ENCODE results near the gene GSE1. TPM values are rescaled to one million over a fixed set of nuclear protein-coding genes. Genes with fewer than 3 reads are reported as not detected.

Gene GSE1
- total and polyA plus RNA-seq, 9 of the 15 experiments (the other 6 are each of a cell fraction or from before 2014, with no cell fraction given): 12.2 to 244 (median 57.9) TPM

DNA sequence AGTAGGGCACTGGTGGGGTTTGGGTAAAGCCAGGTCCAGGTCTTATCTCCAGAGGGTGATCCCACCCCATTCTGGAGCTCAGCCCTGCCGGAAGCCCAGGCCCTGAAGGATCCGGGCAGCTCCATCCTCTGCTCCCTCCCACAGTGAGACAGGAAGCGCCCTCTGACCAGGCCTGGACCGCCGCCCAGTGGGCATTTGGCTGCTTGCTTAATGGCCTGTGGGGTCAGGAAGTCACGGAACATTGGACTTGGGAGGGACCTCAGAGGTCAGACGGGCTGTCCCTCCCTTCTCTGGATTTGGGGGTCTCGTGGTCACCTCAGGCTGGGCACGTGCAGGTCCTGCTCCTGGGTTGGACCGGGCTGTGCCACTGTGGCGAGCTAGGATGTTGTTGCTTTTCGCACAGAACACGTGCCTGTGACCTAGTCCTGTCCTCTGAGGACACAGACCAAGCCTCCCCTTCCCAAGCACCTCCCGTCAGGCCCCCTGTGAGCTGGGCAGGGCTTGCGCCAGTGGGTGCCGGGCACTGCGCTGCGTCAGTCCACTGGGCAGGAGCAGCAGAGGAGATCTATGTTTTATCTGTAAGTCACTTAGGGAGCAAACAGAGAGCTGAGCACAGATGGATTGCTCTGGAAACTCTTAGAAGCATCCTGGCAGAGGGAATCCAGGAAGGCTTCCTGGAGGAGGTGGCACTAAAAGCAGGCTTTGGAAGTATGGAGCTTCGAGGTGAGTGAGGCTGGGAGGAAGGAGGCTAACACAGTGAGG, 49.4 kb upstream of the GSE1 start (continued):
- TF ChIP-seq, protein P1, sequence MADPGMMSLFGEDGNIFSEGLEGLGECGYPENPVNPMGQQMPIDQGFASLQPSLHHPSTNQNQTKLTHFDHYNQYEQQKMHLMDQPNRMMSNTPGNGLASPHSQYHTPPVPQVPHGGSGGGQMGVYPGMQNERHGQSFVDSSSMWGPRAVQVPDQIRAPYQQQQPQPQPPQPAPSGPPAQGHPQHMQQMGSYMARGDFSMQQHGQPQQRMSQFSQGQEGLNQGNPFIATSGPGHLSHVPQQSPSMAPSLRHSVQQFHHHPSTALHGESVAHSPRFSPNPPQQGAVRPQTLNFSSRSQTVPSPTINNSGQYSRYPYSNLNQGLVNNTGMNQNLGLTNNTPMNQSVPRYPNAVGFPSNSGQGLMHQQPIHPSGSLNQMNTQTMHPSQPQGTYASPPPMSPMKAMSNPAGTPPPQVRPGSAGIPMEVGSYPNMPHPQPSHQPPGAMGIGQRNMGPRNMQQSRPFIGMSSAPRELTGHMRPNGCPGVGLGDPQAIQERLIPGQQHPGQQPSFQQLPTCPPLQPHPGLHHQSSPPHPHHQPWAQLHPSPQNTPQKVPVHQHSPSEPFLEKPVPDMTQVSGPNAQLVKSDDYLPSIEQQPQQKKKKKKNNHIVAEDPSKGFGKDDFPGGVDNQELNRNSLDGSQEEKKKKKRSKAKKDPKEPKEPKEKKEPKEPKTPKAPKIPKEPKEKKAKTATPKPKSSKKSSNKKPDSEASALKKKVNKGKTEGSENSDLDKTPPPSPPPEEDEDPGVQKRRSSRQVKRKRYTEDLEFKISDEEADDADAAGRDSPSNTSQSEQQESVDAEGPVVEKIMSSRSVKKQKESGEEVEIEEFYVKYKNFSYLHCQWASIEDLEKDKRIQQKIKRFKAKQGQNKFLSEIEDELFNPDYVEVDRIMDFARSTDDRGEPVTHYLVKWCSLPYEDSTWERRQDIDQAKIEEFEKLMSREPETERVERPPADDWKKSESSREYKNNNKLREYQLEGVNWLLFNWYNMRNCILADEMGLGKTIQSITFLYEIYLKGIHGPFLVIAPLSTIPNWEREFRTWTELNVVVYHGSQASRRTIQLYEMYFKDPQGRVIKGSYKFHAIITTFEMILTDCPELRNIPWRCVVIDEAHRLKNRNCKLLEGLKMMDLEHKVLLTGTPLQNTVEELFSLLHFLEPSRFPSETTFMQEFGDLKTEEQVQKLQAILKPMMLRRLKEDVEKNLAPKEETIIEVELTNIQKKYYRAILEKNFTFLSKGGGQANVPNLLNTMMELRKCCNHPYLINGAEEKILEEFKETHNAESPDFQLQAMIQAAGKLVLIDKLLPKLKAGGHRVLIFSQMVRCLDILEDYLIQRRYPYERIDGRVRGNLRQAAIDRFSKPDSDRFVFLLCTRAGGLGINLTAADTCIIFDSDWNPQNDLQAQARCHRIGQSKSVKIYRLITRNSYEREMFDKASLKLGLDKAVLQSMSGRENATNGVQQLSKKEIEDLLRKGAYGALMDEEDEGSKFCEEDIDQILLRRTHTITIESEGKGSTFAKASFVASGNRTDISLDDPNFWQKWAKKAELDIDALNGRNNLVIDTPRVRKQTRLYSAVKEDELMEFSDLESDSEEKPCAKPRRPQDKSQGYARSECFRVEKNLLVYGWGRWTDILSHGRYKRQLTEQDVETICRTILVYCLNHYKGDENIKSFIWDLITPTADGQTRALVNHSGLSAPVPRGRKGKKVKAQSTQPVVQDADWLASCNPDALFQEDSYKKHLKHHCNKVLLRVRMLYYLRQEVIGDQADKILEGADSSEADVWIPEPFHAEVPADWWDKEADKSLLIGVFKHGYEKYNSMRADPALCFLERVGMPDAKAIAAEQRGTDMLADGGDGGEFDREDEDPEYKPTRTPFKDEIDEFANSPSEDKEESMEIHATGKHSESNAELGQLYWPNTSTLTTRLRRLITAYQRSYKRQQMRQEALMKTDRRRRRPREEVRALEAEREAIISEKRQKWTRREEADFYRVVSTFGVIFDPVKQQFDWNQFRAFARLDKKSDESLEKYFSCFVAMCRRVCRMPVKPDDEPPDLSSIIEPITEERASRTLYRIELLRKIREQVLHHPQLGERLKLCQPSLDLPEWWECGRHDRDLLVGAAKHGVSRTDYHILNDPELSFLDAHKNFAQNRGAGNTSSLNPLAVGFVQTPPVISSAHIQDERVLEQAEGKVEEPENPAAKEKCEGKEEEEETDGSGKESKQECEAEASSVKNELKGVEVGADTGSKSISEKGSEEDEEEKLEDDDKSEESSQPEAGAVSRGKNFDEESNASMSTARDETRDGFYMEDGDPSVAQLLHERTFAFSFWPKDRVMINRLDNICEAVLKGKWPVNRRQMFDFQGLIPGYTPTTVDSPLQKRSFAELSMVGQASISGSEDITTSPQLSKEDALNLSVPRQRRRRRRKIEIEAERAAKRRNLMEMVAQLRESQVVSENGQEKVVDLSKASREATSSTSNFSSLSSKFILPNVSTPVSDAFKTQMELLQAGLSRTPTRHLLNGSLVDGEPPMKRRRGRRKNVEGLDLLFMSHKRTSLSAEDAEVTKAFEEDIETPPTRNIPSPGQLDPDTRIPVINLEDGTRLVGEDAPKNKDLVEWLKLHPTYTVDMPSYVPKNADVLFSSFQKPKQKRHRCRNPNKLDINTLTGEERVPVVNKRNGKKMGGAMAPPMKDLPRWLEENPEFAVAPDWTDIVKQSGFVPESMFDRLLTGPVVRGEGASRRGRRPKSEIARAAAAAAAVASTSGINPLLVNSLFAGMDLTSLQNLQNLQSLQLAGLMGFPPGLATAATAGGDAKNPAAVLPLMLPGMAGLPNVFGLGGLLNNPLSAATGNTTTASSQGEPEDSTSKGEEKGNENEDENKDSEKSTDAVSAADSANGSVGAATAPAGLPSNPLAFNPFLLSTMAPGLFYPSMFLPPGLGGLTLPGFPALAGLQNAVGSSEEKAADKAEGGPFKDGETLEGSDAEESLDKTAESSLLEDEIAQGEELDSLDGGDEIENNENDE (IDR thresholded peaks at IDR 0.05; ENCODE audit: low read depth, low read length): no peak
- no peak for TF ChIP-seq ZNF274 (IDR thresholded peaks at IDR 0.05; ENCODE audit: borderline replicate concordance, low read depth, low read length)
- no peak for TF ChIP-seq RBM39 (optimal IDR thresholded peaks at IDR 0.05; ENCODE audit: low read depth, low read length)
- TF ChIP-seq, protein P2, sequence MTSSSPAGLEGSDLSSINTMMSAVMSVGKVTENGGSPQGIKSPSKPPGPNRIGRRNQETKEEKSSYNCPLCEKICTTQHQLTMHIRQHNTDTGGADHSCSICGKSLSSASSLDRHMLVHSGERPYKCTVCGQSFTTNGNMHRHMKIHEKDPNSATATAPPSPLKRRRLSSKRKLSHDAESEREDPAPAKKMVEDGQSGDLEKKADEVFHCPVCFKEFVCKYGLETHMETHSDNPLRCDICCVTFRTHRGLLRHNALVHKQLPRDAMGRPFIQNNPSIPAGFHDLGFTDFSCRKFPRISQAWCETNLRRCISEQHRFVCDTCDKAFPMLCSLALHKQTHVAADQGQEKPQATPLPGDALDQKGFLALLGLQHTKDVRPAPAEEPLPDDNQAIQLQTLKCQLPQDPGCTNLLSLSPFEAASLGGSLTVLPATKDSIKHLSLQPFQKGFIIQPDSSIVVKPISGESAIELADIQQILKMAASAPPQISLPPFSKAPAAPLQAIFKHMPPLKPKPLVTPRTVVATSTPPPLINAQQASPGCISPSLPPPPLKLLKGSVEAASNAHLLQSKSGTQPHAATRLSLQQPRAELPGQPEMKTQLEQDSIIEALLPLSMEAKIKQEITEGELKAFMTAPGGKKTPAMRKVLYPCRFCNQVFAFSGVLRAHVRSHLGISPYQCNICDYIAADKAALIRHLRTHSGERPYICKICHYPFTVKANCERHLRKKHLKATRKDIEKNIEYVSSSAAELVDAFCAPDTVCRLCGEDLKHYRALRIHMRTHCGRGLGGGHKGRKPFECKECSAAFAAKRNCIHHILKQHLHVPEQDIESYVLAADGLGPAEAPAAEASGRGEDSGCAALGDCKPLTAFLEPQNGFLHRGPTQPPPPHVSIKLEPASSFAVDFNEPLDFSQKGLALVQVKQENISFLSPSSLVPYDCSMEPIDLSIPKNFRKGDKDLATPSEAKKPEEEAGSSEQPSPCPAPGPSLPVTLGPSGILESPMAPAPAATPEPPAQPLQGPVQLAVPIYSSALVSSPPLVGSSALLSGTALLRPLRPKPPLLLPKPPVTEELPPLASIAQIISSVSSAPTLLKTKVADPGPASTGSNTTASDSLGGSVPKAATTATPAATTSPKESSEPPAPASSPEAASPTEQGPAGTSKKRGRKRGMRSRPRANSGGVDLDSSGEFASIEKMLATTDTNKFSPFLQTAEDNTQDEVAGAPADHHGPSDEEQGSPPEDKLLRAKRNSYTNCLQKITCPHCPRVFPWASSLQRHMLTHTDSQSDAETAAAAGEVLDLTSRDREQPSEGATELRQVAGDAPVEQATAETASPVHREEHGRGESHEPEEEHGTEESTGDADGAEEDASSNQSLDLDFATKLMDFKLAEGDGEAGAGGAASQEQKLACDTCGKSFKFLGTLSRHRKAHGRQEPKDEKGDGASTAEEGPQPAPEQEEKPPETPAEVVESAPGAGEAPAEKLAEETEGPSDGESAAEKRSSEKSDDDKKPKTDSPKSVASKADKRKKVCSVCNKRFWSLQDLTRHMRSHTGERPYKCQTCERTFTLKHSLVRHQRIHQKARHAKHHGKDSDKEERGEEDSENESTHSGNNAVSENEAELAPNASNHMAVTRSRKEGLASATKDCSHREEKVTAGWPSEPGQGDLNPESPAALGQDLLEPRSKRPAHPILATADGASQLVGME (CRISPR knock-in tag; IDR thresholded peaks at IDR 0.05): peak; percentile 11; the same call in 1 of the 2 replicates
- TF ChIP-seq, protein P3, sequence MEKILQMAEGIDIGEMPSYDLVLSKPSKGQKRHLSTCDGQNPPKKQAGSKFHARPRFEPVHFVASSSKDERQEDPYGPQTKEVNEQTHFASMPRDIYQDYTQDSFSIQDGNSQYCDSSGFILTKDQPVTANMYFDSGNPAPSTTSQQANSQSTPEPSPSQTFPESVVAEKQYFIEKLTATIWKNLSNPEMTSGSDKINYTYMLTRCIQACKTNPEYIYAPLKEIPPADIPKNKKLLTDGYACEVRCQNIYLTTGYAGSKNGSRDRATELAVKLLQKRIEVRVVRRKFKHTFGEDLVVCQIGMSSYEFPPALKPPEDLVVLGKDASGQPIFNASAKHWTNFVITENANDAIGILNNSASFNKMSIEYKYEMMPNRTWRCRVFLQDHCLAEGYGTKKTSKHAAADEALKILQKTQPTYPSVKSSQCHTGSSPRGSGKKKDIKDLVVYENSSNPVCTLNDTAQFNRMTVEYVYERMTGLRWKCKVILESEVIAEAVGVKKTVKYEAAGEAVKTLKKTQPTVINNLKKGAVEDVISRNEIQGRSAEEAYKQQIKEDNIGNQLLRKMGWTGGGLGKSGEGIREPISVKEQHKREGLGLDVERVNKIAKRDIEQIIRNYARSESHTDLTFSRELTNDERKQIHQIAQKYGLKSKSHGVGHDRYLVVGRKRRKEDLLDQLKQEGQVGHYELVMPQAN (IDR thresholded peaks at IDR 0.05; ENCODE audit: borderline replicate concordance): no peak
- TF ChIP-seq COPS2 (conservative IDR thresholded peaks at IDR 0.05): no peak
